GM18909 (cell line): Measurements from ENCODE around the gene PDCD4.

ENCODE experiments used
- ATAC-seq: cut with Tn5 transposase; IDR thresholded peaks from one replicate; pipeline ENCODE4 v1.9.1; 2021; ENCODE audit warnings: mild to moderate bottlenecking; ENCODE audit not compliant: unreplicated experiment, poor library complexity

The PDCD4 gene

DNA sequence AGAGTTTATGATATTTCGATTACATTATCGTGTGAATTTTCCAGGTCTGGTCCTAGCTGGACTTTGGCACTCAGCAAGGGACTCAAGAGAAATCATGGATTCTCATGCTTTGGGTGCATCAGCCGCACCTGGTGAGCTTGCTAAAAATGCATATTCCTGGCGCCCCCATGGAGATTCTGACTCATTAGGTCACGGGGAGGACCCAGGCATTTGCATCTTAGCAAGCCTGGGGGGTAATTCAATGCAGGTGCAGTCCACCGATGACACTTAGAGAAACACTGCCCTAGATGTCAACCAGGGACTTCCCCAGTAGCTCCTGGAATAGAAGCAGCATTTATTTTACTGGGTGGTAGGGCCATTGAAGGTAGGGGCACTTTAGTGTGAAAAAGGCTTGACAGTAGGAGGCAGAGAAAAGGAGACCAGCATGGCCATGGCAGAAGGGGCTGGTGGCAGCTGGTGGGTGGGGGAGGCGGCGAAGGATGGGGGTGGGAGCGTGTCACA is 29.9 kb upstream of the PDCD4 start:
- ATAC-seq, result peak; percentile 75

DNA sequence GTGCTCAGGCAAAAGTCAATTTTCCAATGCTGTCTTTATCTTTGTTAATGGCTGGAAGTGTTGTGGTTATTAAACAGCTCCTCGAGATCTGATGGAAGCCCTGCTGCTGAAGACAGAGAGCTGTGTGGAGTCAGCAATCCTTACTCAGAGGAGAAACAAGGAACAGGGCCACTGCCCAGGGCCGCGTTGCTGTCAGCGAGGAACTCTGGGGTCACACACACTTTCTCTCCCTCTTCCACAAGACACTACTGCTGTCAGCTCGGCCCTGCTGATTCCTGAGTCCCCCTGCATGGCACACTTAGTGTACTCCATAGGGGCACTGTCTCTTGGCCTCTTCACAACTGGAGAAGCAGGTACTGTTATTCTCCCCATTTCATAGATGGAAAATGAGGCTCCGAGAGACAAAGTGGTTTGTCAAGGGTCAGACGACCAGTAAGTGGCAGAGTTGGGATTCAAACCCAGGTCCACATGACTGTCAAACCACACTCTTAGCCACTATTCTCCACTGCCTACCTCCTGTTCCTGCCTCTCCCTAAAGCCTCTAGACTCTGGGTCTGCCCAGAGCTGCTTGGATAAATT is 29.3 kb upstream of the PDCD4 start:
- ATAC-seq, result no peak

GRCh38 chr10:110843031-110843430 is 28.7 kb upstream of the PDCD4 start:
- ATAC-seq, result peak; percentile 78

- no peak for ATAC-seq
Observed at GRCh38 chr10:110843796-110844616, 27.7 kb upstream of the PDCD4 start.

DNA sequence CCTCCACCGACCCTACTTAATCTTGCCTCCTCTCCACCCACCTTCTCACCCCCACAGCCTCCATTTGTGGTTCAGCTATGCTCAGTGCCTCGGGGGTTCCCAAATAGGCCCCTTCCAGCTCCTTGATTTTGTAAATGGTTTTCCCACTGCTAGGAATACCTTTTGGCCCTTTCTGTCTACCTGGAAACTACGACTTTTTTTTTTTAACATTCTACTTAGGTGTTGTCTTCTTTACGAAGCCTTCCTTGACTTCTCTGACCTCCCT is 27.2 kb upstream of the PDCD4 start:
- no peak for ATAC-seq

GRCh38 chr10:110845192-110845755 is 26.5 kb upstream of the PDCD4 start:
- ATAC-seq, result no peak

- no peak for ATAC-seq
Observed at GRCh38 chr10:110845756-110846620, 25.7 kb upstream of the PDCD4 start.

GRCh38 chr10:110847374-110847773 is 24.4 kb upstream of the PDCD4 start:
- no peak for ATAC-seq

DNA sequence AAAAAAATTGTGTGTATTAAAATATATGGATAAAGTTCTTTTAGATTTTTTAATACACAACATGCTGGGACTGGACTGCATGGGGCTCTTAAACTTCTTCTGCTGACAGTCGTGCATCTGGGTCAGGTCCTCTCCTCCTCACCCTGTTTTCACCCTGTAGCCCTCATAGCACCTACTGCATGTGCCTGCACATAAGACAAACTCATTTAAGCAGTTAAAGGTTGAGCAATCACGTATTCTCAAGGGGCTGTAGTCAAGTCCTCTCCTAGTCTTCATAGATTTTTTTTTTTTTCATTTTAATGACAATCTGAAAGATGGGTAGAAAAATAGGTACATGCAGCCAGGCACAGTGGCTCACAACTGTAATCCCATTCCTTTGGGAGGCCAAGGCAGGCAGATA is 23.6 kb upstream of the PDCD4 start:
- no peak for ATAC-seq

GRCh38 chr10:110850099-110850498 is 21.6 kb upstream of the PDCD4 start:
- no peak for ATAC-seq

DNA sequence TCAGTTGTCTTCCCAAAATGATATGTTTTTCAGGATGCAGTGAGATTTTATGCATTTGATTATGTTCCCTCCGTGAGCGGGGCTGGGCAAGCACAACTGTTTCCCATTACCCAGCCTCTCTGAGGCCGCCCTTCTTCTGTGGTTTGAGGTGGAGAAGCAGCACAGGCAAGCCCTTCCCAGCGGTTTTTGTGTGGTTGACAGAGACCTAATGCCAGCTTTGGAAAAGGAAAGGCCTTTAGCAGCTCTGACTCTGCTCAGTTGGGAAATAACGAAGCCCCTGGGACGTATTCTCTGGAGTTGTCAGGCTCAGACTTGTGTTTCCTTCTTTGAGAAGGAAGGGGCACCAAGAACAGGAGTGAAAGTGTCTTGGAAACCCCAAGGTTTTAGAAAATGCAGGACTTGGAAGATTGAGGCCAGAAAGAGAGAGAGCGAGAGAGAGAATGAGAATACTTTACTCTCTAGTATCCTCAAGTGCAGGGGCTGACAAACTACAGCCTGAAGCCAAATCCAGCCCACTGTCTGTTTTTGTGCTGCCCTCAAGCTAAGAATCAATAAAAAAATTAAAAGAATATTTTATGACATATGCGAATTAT is 20.6 kb upstream of the PDCD4 start:
- ATAC-seq, result no peak

GRCh38 chr10:110852255-110852896 is 19.4 kb upstream of the PDCD4 start:
- no peak for ATAC-seq

GRCh38 chr10:110852947-110853346 is 18.8 kb upstream of the PDCD4 start:
- ATAC-seq, result no peak

DNA sequence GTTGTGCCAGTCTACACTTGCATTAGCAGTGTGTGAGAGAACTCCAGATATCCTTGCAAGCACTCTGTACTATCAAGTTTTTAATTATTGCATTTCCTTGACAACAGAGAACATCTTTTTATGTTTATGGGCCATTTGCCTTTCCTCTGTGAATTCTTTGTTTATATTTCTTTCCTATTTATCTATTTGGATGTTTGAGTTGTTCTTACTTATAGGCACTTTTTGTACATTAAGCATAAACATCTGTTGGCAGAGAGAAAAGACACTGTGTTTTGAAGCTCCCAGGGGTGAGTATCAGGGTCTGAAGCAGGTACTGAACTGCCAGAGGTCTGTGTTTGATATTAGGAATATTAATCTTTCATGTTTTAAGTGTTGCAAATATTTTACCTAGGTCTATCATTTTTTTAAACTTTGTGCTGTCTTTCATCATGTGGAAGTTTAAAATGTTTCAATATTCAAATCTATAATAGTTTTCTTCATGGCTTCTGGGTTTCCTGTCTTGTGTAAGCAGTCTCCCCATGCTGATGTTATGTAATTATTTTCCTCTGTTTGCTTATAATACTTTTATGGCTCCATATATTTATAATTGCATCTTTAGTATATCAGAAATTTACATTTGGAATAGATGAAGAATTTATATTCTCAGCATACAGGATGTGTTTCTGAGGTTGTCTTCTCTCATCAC is 17.7 kb upstream of the PDCD4 start:
- no peak for ATAC-seq

DNA sequence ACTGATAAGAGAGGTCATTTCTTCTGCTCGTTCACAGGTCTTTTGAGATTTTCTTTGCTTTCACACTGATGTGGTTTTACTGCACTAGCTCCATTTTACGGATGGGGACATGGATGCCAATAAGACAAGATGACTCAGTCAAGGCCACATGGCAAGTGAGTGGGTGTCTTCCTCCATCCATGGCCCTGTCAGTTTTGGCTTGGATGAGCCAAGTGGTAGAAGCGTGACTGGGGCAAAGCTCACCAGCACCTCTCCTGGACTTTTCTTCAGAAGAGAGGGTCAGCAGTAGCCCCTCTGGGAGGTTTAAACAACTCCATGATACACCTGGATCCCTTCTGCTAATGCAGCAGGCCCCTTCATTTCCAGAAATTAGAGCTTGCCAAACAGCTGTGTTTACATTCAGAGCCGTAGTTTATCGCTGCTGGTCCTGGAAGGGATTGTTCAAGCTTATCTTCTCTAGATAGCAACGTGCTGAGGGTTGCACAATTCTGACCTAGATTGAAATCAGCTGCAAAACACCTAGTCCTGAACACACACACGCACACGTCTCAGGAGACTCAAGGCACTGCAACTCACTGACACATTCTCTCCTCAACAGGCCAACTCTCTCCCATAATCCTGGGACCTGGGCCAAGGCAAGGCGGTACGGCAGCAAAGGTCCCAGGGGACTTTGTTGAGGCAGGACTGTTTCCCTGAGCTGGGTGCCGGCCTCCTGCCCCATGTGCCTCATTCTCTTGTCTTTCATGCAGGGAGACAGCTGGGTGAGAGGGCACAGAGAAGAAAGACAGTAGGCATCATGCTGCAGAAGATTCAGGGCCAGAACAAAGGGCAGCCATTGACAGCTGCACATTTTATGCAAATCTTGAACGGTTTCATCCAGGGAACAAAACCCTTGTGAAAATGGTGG is 14.2 kb upstream of the PDCD4 start:
- ATAC-seq, result peak; percentile 42

GRCh38 chr10:110858297-110858934 is 13.3 kb upstream of the PDCD4 start:
- no peak for ATAC-seq

GRCh38 chr10:110859206-110859972 is 12.3 kb upstream of the PDCD4 start:
- ATAC-seq, result no peak
